ENCODE results near the gene UGT1A7.

The UGT1A7 gene

GRCh38 chr2:233795735-233796171 is 114.1 kb downstream of the UGT1A7 start:
- H3K9me2 ChIP-seq (ENCODE audit: low read depth, low read length), result no peaks in the 10 kb centered on the region
- no peaks in the 10 kb centered on the region for H4K20me1 ChIP-seq (ENCODE audit: insufficient read depth, low read length)
- H3K9me3 ChIP-seq (ENCODE audit: low read length), result no peaks in the 10 kb centered on the region
- H3K4me2 ChIP-seq (ENCODE audit: low read length), result no peak overlapping the region
- H3K27me3 ChIP-seq (ENCODE audit: insufficient read depth, low read length), result no peaks in the 10 kb centered on the region; the same call in 1 of the 2 replicates
- H3K79me2 ChIP-seq (ENCODE audit: insufficient read depth, low read length), result no peaks in the 10 kb centered on the region
- no peaks in the 10 kb centered on the region for H3F3A ChIP-seq (ENCODE audit: insufficient read depth, low read length)
- TF ChIP-seq EZH2 (IDR thresholded peaks at IDR 0.05; ENCODE audit: borderline replicate concordance, low read length), result no peak
- TF ChIP-seq, protein P1, sequence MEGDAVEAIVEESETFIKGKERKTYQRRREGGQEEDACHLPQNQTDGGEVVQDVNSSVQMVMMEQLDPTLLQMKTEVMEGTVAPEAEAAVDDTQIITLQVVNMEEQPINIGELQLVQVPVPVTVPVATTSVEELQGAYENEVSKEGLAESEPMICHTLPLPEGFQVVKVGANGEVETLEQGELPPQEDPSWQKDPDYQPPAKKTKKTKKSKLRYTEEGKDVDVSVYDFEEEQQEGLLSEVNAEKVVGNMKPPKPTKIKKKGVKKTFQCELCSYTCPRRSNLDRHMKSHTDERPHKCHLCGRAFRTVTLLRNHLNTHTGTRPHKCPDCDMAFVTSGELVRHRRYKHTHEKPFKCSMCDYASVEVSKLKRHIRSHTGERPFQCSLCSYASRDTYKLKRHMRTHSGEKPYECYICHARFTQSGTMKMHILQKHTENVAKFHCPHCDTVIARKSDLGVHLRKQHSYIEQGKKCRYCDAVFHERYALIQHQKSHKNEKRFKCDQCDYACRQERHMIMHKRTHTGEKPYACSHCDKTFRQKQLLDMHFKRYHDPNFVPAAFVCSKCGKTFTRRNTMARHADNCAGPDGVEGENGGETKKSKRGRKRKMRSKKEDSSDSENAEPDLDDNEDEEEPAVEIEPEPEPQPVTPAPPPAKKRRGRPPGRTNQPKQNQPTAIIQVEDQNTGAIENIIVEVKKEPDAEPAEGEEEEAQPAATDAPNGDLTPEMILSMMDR (IDR thresholded peaks at IDR 0.05; ENCODE audit: low read length), result no peak
- no peaks in the 10 kb centered on the region for H3K36me3 ChIP-seq (ENCODE audit: insufficient read depth, low read length)
- H3K9ac ChIP-seq (ENCODE audit: low read length), result no peak overlapping the region
- H3K4me1 ChIP-seq (ENCODE audit: insufficient read depth, low read length, severe bottlenecking), result peaks cover 21% of the 10 kb centered on the region
- H3K27ac ChIP-seq (ENCODE audit: low read depth, low read length, poor library complexity, severe bottlenecking), result no peak overlapping the region
- H2AFZ ChIP-seq (ENCODE audit: low read length), result no peak overlapping the region
- no peak overlapping the region for H3K4me3 ChIP-seq (ENCODE audit: low read depth, low read length, poor library complexity, severe bottlenecking)

- no peak overlapping the region for H3K9ac ChIP-seq (ENCODE audit: low read length)
- no peaks in the 10 kb centered on the region; the same call in 1 of the 2 replicates for H3K27me3 ChIP-seq (ENCODE audit: insufficient read depth, low read length)
- H3K9me3 ChIP-seq (ENCODE audit: low read length), result no peaks in the 10 kb centered on the region
- H3K27ac ChIP-seq (ENCODE audit: low read depth, low read length, poor library complexity, severe bottlenecking), result no peak overlapping the region
- no peaks in the 10 kb centered on the region for H3K9me2 ChIP-seq (ENCODE audit: low read depth, low read length)
- no peak overlapping the region for H2AFZ ChIP-seq (ENCODE audit: low read length)
- no peaks in the 10 kb centered on the region for H3F3A ChIP-seq (ENCODE audit: insufficient read depth, low read length)
- no peak overlapping the region for H3K4me3 ChIP-seq (ENCODE audit: low read depth, low read length, poor library complexity, severe bottlenecking)
- H4K20me1 ChIP-seq (ENCODE audit: insufficient read depth, low read length), result no peaks in the 10 kb centered on the region
- H3K4me1 ChIP-seq (ENCODE audit: insufficient read depth, low read length, severe bottlenecking), result peaks cover 21% of the 10 kb centered on the region
- TF ChIP-seq, protein P1 (IDR thresholded peaks at IDR 0.05; ENCODE audit: low read length), result no peak
- TF ChIP-seq EZH2 (IDR thresholded peaks at IDR 0.05; ENCODE audit: borderline replicate concordance, low read length), result no peak
- no peaks in the 10 kb centered on the region for H3K36me3 ChIP-seq (ENCODE audit: insufficient read depth, low read length)
- H3K79me2 ChIP-seq (ENCODE audit: insufficient read depth, low read length), result no peaks in the 10 kb centered on the region
- no peak overlapping the region for H3K4me2 ChIP-seq (ENCODE audit: low read length)
These were observed 114.6 kb downstream of the UGT1A7 start for GRCh38 chr2:233796254-233796653.

DNA sequence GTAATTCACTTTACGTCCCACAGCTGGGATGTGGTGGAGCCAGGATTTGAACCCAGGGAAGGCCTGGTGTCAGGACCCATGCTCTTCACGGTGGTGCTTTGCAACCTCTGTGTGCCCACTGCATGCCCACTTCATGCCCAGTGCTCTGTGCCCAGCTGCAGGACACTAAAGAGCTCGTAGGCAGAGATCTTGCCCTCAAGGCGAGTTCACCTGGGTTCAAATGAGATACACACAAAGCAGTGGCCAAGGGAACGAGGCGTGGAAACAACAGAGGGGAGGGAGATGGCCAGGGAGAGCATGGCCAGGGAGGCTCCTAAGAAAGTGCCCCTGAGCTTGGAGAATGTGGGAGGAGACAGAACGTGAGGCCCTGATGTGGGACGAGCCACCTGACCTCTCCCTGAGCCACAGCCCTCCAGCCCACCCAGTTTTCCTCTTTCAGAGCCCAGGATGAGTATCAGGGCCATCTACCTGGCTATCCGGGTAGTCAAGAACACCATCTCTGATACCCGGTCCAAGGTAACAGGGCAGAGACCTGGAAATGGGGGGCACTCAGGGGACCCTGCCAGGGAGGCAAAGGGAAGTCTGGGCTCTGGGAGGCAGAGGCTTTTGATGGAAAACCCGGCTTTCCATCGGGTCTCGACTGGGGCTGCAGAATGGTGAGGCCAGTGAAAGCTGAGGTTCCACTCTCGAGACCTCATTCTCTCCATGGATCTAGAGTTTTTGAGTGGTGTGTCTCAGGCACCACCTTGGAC is 116.8 kb downstream of the UGT1A7 start:
- Histone ChIP-seq H3K36me3 (ENCODE audit: insufficient read depth, low read length) (no peaks in the 10 kb centered on the region), H3K9ac (ENCODE audit: low read length) (no peak overlapping the region), H3K9me3 (ENCODE audit: low read length) (no peaks in the 10 kb centered on the region), H3K27me3 (ENCODE audit: insufficient read depth, low read length) (no peaks in the 10 kb centered on the region), H3K4me3 (ENCODE audit: low read depth, low read length, poor library complexity, severe bottlenecking) (no peak overlapping the region), H3K4me2 (ENCODE audit: low read length) (no peak overlapping the region), H3K9me2 (ENCODE audit: low read depth, low read length) (no peaks in the 10 kb centered on the region), H3K4me1 (ENCODE audit: insufficient read depth, low read length, severe bottlenecking) (peaks cover 9% of the 10 kb centered on the region), H4K20me1 (ENCODE audit: insufficient read depth, low read length) (no peaks in the 10 kb centered on the region), H3K79me2 (ENCODE audit: insufficient read depth, low read length) (no peaks in the 10 kb centered on the region), H2AFZ (ENCODE audit: low read length) (no peak overlapping the region), H3K27ac (ENCODE audit: low read depth, low read length, poor library complexity, severe bottlenecking) (no peak overlapping the region), H3F3A (ENCODE audit: insufficient read depth, low read length) (no peaks in the 10 kb centered on the region)
- no peak for TF ChIP-seq EZH2 (IDR thresholded peaks at IDR 0.05; ENCODE audit: borderline replicate concordance, low read length)
- TF ChIP-seq, protein P1 (IDR thresholded peaks at IDR 0.05; ENCODE audit: low read length), result no peak
